Measurements from ENCODE around the gene CBLN1. TPM values are rescaled to one million over a fixed set of nuclear protein-coding genes. Genes with fewer than 3 reads are reported as not detected.

Gene CBLN1
- total RNA-seq, 1 experiment from 2014 or later: 5.6 TPM

DNA sequence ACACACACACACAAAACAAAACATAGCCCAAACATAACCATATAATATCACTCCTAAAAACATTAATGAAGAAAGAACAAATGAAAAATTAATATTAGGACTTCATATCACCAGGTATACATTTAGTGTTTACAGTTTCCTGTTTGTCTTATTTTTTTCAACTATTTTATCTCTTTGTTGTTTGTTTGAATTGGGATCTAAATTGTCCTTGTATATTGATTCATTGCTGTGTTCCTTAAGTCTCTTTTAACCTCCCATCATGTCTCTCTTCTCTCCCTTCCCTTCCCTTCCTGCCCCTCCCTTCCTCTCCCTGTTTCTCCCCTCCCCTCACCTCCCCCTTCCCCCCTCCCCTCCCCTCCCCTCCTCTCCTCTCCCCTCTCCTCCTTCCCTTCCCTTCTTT lies 23.8 kb upstream of the CBLN1 start:
- Histone ChIP-seq H3K79me2 (ENCODE audit: insufficient read depth, low read length) (no peaks in the 10 kb centered on the region), H2BK5ac (ENCODE audit: insufficient read length, low read length) (no peak overlapping the region), H3K4me2 (ENCODE audit: insufficient read depth, insufficient read length, low read length) (no peak overlapping the region), H2BK20ac (ENCODE audit: low read depth, low read length, poor library complexity, severe bottlenecking) (no peak overlapping the region), H2BK120ac (ENCODE audit: low read depth, low read length, poor library complexity, severe bottlenecking) (no peak overlapping the region), H3K56ac (ENCODE audit: insufficient read length, low read depth, low read length) (no peak overlapping the region), H2AFZ (ENCODE audit: low read length) (no peak overlapping the region), H2AK5ac (ENCODE audit: insufficient read length, low read length) (no peak overlapping the region), H3K18ac (ENCODE audit: insufficient read length, low read depth, low read length) (no peak overlapping the region), H3K27me3 (ENCODE audit: insufficient read depth, low read length) (no peaks in the 10 kb centered on the region), H3K27ac (ENCODE audit: insufficient read length, low read depth, low read length) (no peak overlapping the region), H3K4ac (ENCODE audit: low read depth, low read length) (no peak overlapping the region), H3K9me3 (ENCODE audit: control insufficient read depth, low read depth, low read length) (no peaks in the 10 kb centered on the region), H4K20me1 (ENCODE audit: control insufficient read depth, insufficient read depth, insufficient read length) (no peaks in the 10 kb centered on the region), H3K79me1 (ENCODE audit: insufficient read depth, low read depth, low read length, poor library complexity, severe bottlenecking) (no peaks in the 10 kb centered on the region), H3K9ac (ENCODE audit: extremely low read depth, insufficient read length, low read length) (no peak overlapping the region), H3T11ph (ENCODE audit: low read length) (no peak overlapping the region), H3K23ac (ENCODE audit: insufficient read length, low read depth, low read length) (no peak overlapping the region), H4K91ac (ENCODE audit: insufficient read length, low read depth, low read length) (no peak overlapping the region), H2BK12ac (ENCODE audit: insufficient read length, low read depth, low read length) (no peak overlapping the region), H4K5ac (ENCODE audit: insufficient read length, low read depth, low read length) (no peak overlapping the region), H3K23me2 (ENCODE audit: insufficient read length, low read depth, low read length, poor library complexity, severe bottlenecking) (no peaks in the 10 kb centered on the region), H4K8ac (replicated peaks; ENCODE audit: insufficient read length, low read depth, low read length) (no peak overlapping the region), H2BK15ac (ENCODE audit: low read depth, low read length) (no peak overlapping the region), H3K14ac (ENCODE audit: insufficient read depth, low read length) (no peak overlapping the region), H3K4me1 (ENCODE audit: insufficient read depth, low read length) (no peaks in the 10 kb centered on the region)
- Mint-ChIP-seq H3K4me1 (peaks cover 9 to 13% of the 10 kb centered on the region in 2 experiments), H3K36me3 (ENCODE audit: insufficient read depth in 1 of 3, low read depth in 3 of 3) (no peaks in the 10 kb centered on the region), H3K4me3 (no peak overlapping the region), H3K27ac (no peak overlapping the region), H3K27me3 (ENCODE audit: low read depth) (peaks cover 9% of the 10 kb centered on the region), H3K9me3 (no peaks in the 10 kb centered on the region; a peak in 1 of 5 replicates)
- no peak for DNase-seq
- TF ChIP-seq, protein P1, sequence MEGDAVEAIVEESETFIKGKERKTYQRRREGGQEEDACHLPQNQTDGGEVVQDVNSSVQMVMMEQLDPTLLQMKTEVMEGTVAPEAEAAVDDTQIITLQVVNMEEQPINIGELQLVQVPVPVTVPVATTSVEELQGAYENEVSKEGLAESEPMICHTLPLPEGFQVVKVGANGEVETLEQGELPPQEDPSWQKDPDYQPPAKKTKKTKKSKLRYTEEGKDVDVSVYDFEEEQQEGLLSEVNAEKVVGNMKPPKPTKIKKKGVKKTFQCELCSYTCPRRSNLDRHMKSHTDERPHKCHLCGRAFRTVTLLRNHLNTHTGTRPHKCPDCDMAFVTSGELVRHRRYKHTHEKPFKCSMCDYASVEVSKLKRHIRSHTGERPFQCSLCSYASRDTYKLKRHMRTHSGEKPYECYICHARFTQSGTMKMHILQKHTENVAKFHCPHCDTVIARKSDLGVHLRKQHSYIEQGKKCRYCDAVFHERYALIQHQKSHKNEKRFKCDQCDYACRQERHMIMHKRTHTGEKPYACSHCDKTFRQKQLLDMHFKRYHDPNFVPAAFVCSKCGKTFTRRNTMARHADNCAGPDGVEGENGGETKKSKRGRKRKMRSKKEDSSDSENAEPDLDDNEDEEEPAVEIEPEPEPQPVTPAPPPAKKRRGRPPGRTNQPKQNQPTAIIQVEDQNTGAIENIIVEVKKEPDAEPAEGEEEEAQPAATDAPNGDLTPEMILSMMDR (conservative IDR thresholded peaks at IDR 0.05): no peak

All from H9 (cell line).